Kidney epithelial cell (primary cell): ENCODE measurements around the gene ZBTB16. TPM values are rescaled to one million over a fixed set of nuclear protein-coding genes. Genes with fewer than 3 reads are reported as not detected.
A peak's percentile ranks its signal among the peaks of the same experiment; 100 is the strongest.

Source experiments
- DNase-seq: peaks from one replicate; pipeline ENCODE4 v3.0.0-alpha.2; 2010; ENCODE audit warnings: low read depth
- H3K27me3 ChIP-seq: 2 replicates; pipeline ENCODE4 v1.6.0; 2011; ENCODE audit warnings: low read length; ENCODE audit not compliant: control insufficient read depth, insufficient read depth
- H3K36me3 ChIP-seq: 2 replicates; pipeline ENCODE4 v1.5.1; 2011; ENCODE audit warnings: low read length; ENCODE audit not compliant: control insufficient read depth, insufficient read depth
- H3K4me3 ChIP-seq: 2 replicates; pipeline ENCODE4 v1.5.1; 2011; ENCODE audit warnings: low read depth, mild to moderate bottlenecking, control low read depth, low read length
- total RNA-seq: library from RNA; depleted of rRNA; stranded (reverse); fragments of >200 nt; gene quantifications from 2 replicates; pipeline ENCODE4 v1.2.3, GENCODE V29; 2015
- TF ChIP-seq, protein P1 (sequence below): IDR thresholded peaks from 2 replicates; pipeline ENCODE4 v1.5.1; 2011; ENCODE audit warnings: mild to moderate bottlenecking, moderate library complexity, low read length, control low read depth, inconsistent platforms; ENCODE audit not compliant: insufficient read depth, poor library complexity, severe bottlenecking

Gene ZBTB16
- total RNA-seq, 1 donor from 2014 or later, result 0.08 TPM

DNA sequence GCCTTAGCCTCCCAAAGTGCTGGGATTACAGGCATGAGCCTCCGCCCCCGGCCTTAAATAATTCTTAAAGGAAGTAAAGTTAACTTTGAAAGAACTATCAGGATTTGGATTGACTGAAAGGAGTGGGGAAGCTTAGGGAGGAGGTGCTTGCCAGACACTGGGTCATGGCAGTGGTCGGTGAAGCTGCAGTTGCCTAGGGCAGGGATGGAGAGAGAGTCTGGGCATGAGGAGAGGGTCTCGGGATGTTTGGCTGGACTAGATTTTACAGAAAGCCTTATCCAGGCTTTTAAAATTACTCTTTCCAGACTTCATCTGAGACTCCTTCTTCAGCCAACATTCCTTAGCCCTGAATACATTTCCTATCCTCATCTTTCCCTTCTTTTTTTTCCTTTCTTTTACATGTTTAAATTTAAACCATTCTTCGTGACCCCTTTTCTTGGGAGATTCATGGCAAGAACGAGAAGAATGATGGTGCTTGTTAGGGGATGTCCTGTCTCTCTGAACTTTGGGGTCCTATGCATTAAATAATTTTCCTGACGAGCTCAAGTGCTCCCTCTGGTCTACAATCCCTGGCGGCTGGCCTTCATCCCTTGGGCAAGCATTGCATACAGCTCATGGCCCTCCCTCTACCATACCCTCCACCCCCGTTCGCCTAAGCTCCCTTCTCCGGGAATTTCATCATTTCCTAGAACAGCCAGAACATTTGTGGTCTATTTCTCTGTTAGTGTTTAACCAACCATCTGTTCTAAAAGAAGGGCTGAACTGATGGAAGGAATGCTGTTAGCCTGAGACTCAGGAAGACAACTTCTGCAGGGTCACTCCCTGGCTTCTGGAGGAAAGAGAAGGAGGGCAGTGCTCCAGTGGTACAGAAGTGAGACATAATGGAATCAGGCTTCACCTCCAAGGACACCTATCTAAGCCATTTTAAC, 236.4 kb downstream of the ZBTB16 start, which contains the start of gene NNMT:
Gene NNMT, plus strand, starts transcription at position 724 of the 929 bp plus-strand sequence. Its CDS starts 158 bp downstream, at position 882.
- peak within 1 kb of the TSS; percentile 85 for H3K4me3 ChIP-seq
- H3K27me3 ChIP-seq, result no peaks in the 10 kb centered on the region
- TF ChIP-seq, protein P1, sequence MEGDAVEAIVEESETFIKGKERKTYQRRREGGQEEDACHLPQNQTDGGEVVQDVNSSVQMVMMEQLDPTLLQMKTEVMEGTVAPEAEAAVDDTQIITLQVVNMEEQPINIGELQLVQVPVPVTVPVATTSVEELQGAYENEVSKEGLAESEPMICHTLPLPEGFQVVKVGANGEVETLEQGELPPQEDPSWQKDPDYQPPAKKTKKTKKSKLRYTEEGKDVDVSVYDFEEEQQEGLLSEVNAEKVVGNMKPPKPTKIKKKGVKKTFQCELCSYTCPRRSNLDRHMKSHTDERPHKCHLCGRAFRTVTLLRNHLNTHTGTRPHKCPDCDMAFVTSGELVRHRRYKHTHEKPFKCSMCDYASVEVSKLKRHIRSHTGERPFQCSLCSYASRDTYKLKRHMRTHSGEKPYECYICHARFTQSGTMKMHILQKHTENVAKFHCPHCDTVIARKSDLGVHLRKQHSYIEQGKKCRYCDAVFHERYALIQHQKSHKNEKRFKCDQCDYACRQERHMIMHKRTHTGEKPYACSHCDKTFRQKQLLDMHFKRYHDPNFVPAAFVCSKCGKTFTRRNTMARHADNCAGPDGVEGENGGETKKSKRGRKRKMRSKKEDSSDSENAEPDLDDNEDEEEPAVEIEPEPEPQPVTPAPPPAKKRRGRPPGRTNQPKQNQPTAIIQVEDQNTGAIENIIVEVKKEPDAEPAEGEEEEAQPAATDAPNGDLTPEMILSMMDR, result peak; percentile 1
- peaks cover 2% of the 10 kb centered on the region for H3K36me3 ChIP-seq
- DNase-seq, result peak; percentile 95

- peaks cover 4% of the 10 kb centered on the region for H3K36me3 ChIP-seq
- H3K4me3 ChIP-seq, result peak overlapping the region; percentile 85
- no peak for DNase-seq
- no peaks in the 10 kb centered on the region for H3K27me3 ChIP-seq
- TF ChIP-seq, protein P1, result no peak
Observed at GRCh38 chr11:114296605-114297372, 237.3 kb downstream of the ZBTB16 start.

DNA sequence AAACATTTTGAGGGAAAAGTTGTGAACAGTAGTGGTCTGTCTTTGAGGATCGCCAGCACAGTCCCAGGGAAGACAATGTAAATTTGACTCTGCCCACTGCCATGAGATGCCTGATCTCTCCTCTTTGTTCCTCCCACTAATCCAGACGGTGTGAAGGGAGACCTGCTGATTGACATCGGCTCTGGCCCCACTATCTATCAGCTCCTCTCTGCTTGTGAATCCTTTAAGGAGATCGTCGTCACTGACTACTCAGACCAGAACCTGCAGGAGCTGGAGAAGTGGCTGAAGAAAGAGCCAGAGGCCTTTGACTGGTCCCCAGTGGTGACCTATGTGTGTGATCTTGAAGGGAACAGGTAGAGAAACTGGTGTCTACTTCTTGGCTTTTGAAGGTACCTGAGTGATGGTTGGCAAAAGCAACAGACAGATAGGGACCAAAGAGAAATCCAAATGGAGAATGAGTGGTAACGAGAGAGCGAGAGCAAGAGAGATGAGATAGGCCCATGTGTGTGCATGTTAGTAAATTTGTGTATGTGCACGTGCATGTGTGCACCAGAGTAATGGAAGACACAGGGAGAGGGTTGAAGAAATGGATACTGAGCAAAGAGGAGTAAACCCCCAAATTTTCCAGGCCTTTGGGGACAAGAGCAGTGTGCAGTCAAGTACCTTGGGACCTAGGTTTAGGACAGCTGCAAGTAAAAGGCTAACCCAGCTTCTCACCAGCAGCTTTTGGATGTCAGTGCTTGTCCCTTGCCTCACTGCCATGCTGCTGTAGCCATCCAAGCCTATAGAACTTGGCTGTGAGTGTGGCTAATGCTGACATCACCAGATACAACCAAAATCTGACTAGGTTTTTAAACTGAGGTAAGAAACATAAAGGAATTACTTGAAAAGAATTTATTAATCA, 238.5 kb downstream of the ZBTB16 start:
- Histone ChIP-seq H3K36me3 (peaks cover 4% of the 10 kb centered on the region), H3K4me3 (peak overlapping the region; percentile 85), H3K27me3 (no peaks in the 10 kb centered on the region)
- TF ChIP-seq, protein P1, result no peak
- no peak for DNase-seq

DNA sequence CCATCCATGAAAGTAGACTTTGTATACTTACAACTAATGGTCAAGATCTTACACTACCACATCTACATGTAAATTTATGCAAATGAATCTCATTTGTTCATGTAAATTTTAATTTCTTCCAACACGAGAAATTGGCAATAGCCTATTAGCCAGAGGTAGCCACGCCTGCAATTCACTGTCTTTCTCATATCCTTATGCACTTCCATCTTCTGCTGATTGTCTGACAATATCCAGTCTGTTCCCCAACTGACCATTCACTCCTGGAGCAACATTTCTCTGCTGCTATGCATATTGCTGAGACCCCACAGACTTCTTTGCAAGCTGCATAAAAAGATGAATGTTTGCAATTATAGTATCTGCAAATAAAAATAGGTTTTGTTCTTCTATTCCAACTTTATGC, 239.2 kb downstream of the ZBTB16 start:
- TF ChIP-seq, protein P1, result no peak
- peak overlapping the region; percentile 85 for H3K4me3 ChIP-seq

More for the DNA sequence above, 239.2 kb downstream of the ZBTB16 start:
- Histone ChIP-seq H3K36me3 (peaks cover 4% of the 10 kb centered on the region), H3K27me3 (no peaks in the 10 kb centered on the region)
- no peak for DNase-seq

Other genes with a start within 250 kb of the ZBTB16 start
- 22.8 and 23.5 TPM in 2 replicates for gene USP28, start 184.1 kb upstream of the ZBTB16 start, total RNA-seq
- not detected in 2 replicates for gene HTR3B, start 154.9 kb upstream of the ZBTB16 start, total RNA-seq
- gene HTR3A, start 84.6 kb upstream of the ZBTB16 start, total RNA-seq, result 0.25 and 0.27 TPM in 2 replicates
- gene NNMT, start 236.7 kb downstream of the ZBTB16 start, total RNA-seq, result 470 and 585 TPM in 2 replicates